DOHH2 (cell line): ENCODE results near the gene FOXN3.

Experiments used
- EZH2phosphoT487 ChIP-seq: fragments of 200-600 bp; sonication (generic); IDR thresholded peaks from 2 replicates; pipeline ENCODE4 v1.6.1; 2017; ENCODE audit warnings: borderline replicate concordance, mild to moderate bottlenecking, antibody characterized with exemption, low read length, moderate library complexity, mixed read lengths
- TF ChIP-seq, protein P1 (sequence below): fragments of 200-600 bp; sonication (generic); IDR thresholded peaks from one replicate; pipeline ENCODE4 v1.5.1; 2014; ENCODE audit warnings: antibody characterized with exemption, mild to moderate bottlenecking, low read depth, low read length; ENCODE audit not compliant: poor library complexity, severe bottlenecking

DNA sequence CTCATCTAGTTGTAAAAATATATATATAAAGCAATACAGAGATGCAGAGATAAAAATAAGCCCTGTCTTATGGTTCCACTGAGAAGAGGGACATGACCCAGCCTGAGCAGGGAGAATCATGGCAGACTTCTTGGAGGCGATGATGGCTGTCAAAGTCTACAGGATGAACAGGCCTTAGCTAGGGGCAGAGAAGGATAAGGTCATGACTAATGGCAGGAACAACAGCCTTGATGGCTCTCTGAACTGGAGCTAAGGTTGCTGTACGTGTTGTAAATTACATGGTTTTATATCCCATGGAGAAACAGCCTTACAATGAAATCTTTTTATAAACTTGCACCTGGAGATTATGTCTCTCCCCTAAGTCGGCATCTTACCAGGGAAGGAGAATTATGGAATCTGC, 32.4 kb downstream of the FOXN3 start:
- TF ChIP-seq, protein P1, sequence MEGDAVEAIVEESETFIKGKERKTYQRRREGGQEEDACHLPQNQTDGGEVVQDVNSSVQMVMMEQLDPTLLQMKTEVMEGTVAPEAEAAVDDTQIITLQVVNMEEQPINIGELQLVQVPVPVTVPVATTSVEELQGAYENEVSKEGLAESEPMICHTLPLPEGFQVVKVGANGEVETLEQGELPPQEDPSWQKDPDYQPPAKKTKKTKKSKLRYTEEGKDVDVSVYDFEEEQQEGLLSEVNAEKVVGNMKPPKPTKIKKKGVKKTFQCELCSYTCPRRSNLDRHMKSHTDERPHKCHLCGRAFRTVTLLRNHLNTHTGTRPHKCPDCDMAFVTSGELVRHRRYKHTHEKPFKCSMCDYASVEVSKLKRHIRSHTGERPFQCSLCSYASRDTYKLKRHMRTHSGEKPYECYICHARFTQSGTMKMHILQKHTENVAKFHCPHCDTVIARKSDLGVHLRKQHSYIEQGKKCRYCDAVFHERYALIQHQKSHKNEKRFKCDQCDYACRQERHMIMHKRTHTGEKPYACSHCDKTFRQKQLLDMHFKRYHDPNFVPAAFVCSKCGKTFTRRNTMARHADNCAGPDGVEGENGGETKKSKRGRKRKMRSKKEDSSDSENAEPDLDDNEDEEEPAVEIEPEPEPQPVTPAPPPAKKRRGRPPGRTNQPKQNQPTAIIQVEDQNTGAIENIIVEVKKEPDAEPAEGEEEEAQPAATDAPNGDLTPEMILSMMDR = no peak
- no peak for TF ChIP-seq EZH2phosphoT487
